KMS-11 (cell line): ENCODE data around the gene HTT.

ENCODE experiments used
- H2AFZ ChIP-seq: fragments of 200-600 bp; sonication (generic); 2 replicates; pipeline ENCODE4 v1.6.1; 2016; ENCODE audit warnings: antibody characterized with exemption, mixed run types, low read depth
- H3K27ac ChIP-seq: fragments of 200-600 bp; sonication (generic); 2 replicates; pipeline ENCODE4 v1.6.1; 2016; ENCODE audit warnings: mild to moderate bottlenecking, mixed run types
- H3K27me3 ChIP-seq: fragments of 200-600 bp; sonication (generic); 2 replicates; pipeline ENCODE4 v1.6.1; 2017; ENCODE audit warnings: mild to moderate bottlenecking, low read depth, mixed run types, moderate library complexity; ENCODE audit not compliant: insufficient read depth
- H3K36me3 ChIP-seq: fragments of 200-600 bp; sonication (generic); 2 replicates; pipeline ENCODE4 v1.6.1; 2017; ENCODE audit warnings: mild to moderate bottlenecking, mixed run types; ENCODE audit not compliant: insufficient read depth
- H3K4me1 ChIP-seq: fragments of 200-600 bp; sonication (generic); 2 replicates; pipeline ENCODE4 v1.6.1; 2016; ENCODE audit warnings: mild to moderate bottlenecking, low read depth, mixed run types; ENCODE audit not compliant: poor library complexity, severe bottlenecking
- H3K4me2 ChIP-seq: fragments of 200-600 bp; sonication (generic); 2 replicates; pipeline ENCODE4 v1.7.0; 2016; ENCODE audit warnings: mild to moderate bottlenecking, mixed run types
- H3K4me3 ChIP-seq: fragments of 200-600 bp; sonication (generic); IDR thresholded peaks from 2 replicates; pipeline ENCODE4 v1.6.1; 2017; ENCODE audit warnings: low read depth, low read length, mixed read lengths; ENCODE audit not compliant: insufficient read depth
- H3K79me2 ChIP-seq: fragments of 200-600 bp; sonication (generic); 2 replicates; pipeline ENCODE4 v1.6.1; 2016; ENCODE audit warnings: low read depth, mixed run types; ENCODE audit not compliant: insufficient read depth
- H3K9ac ChIP-seq: fragments of 200-600 bp; sonication (generic); 2 replicates; pipeline ENCODE4 v1.6.1; 2016; ENCODE audit warnings: mild to moderate bottlenecking, mixed run types
- H4K20me1 ChIP-seq: fragments of 200-600 bp; sonication (generic); 2 replicates; pipeline ENCODE4 v1.6.1; 2016; ENCODE audit warnings: mild to moderate bottlenecking, mixed run types; ENCODE audit not compliant: insufficient read depth
- TF ChIP-seq, protein P1 (sequence below): fragments of 200-600 bp; sonication (generic); conservative IDR thresholded peaks from 2 replicates; pipeline ENCODE4 v1.6.1; 2017; ENCODE audit warnings: low read depth, mild to moderate bottlenecking, antibody characterized with exemption, low read length, moderate library complexity, mixed read lengths

Gene HTT

DNA sequence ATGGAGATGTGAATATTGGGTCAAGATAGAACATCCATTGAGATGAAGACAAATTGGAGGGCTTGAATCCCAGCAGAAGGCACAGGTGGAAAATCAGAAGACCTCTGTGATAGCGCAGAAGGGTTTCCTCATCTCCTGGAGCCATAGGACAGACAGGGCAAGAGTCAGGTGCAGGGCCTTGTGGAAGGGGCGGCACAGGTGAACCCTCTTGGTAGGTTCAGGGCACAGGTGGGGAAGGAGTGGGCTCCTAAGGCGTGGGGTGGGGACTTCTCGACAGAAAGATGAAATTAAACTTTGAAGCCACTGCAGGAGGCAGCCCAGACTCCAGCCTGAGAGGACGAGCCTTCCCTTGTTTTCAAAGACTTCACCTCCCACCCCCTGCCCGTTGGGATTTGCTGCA lies 209.0 kb downstream of the HTT start:
- Histone ChIP-seq H3K9ac (no peak overlapping the region), H3K4me3 (no peak overlapping the region), H3K27ac (no peak overlapping the region), H2AFZ (no peak overlapping the region), H3K36me3 (no peaks in the 10 kb centered on the region), H3K4me2 (no peak overlapping the region), H4K20me1 (no peaks in the 10 kb centered on the region), H3K27me3 (no peaks in the 10 kb centered on the region; the same call in 1 of the 2 replicates), H3K79me2 (no peaks in the 10 kb centered on the region), H3K4me1 (no peaks in the 10 kb centered on the region)
- TF ChIP-seq, protein P1, sequence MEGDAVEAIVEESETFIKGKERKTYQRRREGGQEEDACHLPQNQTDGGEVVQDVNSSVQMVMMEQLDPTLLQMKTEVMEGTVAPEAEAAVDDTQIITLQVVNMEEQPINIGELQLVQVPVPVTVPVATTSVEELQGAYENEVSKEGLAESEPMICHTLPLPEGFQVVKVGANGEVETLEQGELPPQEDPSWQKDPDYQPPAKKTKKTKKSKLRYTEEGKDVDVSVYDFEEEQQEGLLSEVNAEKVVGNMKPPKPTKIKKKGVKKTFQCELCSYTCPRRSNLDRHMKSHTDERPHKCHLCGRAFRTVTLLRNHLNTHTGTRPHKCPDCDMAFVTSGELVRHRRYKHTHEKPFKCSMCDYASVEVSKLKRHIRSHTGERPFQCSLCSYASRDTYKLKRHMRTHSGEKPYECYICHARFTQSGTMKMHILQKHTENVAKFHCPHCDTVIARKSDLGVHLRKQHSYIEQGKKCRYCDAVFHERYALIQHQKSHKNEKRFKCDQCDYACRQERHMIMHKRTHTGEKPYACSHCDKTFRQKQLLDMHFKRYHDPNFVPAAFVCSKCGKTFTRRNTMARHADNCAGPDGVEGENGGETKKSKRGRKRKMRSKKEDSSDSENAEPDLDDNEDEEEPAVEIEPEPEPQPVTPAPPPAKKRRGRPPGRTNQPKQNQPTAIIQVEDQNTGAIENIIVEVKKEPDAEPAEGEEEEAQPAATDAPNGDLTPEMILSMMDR = no peak

DNA sequence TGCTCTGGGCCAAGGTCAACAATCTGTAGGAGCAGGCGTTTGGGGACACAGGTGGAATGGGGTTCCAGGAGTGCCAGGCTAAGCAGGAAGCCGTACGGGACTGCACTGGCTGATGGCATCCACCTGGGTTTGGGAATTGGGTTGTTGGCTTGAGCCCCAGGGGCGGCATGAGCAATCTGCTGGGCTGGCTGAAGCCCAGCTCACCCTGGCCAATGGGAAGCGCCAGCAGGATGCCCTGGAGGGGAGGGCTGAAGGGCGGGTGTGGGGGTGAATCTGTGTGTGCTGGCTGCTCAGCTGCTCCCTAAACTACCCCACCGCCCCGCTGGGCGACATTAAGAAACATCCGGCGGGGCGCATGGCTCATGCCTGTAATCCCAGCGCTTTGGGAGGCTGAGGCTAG lies 209.4 kb downstream of the HTT start:
- H4K20me1 ChIP-seq = no peaks in the 10 kb centered on the region
- TF ChIP-seq, protein P1 = no peak
- H3K4me1 ChIP-seq = no peaks in the 10 kb centered on the region
- H3K27me3 ChIP-seq = no peaks in the 10 kb centered on the region; the same call in 1 of the 2 replicates
- no peak overlapping the region for H2AFZ ChIP-seq
- no peaks in the 10 kb centered on the region for H3K36me3 ChIP-seq
- no peak overlapping the region for H3K4me3 ChIP-seq
- H3K4me2 ChIP-seq = no peak overlapping the region
- no peak overlapping the region for H3K27ac ChIP-seq
- H3K79me2 ChIP-seq = no peaks in the 10 kb centered on the region
- H3K9ac ChIP-seq = no peak overlapping the region

DNA sequence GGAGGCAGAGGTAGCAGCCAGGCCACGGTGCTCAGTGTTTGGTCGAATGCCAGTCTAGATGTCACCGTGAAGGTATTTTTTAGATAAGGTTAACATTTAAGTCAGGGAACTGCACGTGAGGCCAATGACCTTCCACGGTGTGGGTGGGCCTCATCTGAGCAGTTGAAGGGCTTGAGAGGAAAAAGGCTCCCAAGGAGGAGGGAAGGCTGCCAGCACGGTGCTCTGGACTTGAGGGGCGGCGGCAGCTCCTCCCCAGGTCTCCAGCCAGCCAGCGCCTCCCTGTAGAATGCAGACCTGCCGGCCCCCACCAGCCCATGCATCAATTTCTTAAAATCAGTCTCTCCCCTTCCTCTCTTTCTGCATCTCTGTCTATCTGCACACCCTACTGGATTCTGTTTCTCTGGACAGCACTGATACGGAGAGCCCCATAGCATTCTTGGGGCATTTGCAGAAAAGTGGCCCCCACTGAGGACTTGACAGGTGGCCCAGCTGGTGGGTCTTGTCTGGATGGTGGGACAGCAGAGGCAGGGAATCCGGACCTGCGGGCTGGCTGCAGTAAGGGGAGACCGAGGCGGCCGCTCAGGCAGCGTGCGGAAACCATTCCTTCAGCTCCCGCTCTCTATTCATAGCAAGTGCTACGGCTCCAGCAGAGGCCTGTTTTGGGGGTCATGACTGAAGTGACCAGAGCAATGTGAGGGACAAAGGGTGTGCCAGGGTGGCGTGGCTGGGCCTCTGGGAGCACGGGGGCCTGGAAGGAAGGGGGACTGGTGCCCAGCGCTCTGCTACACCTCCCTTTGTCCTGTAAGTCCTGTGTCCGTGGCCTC lies 210.5 kb downstream of the HTT start:
- Histone ChIP-seq H4K20me1 (no peaks in the 10 kb centered on the region), H2AFZ (no peak overlapping the region), H3K27ac (no peak overlapping the region), H3K9ac (no peak overlapping the region), H3K36me3 (no peaks in the 10 kb centered on the region), H3K27me3 (no peaks in the 10 kb centered on the region; the same call in 1 of the 2 replicates), H3K4me3 (no peak overlapping the region), H3K79me2 (no peaks in the 10 kb centered on the region), H3K4me1 (no peaks in the 10 kb centered on the region), H3K4me2 (no peak overlapping the region)
- TF ChIP-seq, protein P1 = no peak

DNA sequence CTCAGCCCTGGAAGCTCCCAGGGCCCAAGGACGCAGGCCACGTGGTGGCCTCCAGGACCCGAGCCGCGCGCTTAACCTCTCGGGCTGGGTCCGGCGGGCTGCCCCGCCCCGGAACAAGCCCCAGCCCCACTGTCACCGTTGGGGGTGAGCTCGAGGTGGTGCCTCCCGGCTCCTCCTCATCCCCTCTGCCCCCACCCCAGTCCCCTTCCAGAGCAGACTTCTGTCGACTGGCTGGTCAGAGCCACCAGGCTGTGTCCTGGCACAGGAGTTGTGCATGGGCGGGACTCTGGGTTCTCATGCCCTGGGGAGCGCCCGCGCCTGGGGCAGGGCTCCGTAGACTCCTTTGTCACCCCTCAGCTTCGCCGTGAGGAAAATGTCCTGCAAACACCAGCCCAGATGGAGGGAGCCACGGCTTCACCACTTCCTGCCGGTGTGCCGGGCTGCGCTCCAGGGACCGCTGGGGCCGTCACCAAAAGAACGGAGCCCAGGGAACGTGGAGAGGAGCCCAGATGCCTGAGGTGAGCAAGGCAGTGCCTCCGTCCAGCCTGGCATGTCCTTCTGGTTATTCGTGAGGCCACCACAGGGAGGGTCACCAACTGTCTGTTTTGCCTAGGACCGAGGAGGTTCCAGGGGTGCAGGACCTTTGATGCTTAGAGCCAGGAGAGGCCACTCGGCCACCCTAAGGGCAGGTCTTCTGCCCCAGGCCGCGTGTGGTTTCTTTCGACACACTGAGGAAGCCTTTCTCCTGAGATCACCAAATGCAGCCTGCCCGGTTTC lies 211.3 kb downstream of the HTT start:
- Histone ChIP-seq H3K4me3 (no peak overlapping the region), H3K4me2 (no peak overlapping the region), H3K27me3 (no peaks in the 10 kb centered on the region; the same call in 1 of the 2 replicates), H3K27ac (no peak overlapping the region), H4K20me1 (no peaks in the 10 kb centered on the region), H3K9ac (no peak overlapping the region), H2AFZ (no peak overlapping the region), H3K36me3 (no peaks in the 10 kb centered on the region), H3K79me2 (no peaks in the 10 kb centered on the region), H3K4me1 (no peaks in the 10 kb centered on the region)
- TF ChIP-seq, protein P1 = no peak
